ENCODE data around the gene TM9SF1. TPM values are rescaled to one million over a fixed set of nuclear protein-coding genes. Genes with fewer than 3 reads are reported as not detected.

Gene TM9SF1
- total and polyA plus RNA-seq, 9 of the 15 experiments (the other 6 are each of a cell fraction or from before 2014, with no cell fraction given): 5.3 to 20.3 (median 11.8) TPM

DNA sequence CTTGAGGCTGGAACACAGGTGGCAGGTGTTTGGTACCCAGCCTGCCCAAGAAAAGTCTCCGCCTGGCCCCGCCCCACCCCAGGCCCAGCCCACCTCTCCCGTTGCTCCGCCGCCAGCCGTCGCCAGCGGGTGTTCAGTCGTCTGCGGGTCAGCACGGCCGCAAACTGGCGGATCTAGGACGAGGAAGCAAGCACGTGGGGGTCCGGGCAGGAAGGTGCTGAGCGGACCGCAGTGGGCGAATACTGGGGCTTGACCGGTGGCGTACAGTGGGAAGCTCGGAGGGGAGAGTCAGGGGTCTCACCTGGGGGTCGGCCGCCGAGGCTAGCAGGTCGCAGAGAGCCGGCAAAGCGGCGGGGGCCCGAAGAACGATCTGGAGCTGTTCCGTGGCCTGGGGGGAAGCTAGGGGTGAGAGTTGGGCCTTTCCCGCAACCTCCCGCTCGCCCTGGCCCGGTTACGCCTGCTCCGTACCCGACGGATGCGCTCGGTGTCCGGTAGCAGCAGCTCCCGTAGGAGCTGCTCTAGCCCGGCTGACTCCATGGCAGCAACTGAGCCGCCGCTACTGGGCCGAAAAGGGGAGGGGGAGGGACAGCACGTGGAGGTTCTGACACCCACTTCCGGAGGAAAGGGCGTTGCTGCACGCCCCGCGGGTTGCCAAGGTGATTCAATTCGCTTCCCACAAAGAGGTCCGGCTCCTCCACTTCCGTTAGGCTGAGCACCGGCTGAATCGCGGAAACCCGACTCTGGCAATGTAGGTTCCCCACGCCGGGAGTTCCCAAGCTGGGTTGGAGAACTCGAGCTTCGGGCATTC, 6.8 kb downstream of the TM9SF1 start, which contains the start of gene IPO4 (continued):
- TF ChIP-seq SIN3B (IDR thresholded peaks at IDR 0.05; ENCODE audit: low read depth): no peak; the same call in 1 of the 2 replicates
- TF ChIP-seq ZNF311 (CRISPR knock-in tag; IDR thresholded peaks at IDR 0.05): no peak
- peak; percentile 39; the same call in 1 of the 2 replicates for TF ChIP-seq ZNF263 (CRISPR knock-in tag; IDR thresholded peaks at IDR 0.05; ENCODE audit: borderline replicate concordance)
- no peak for TF ChIP-seq CREB1 (IDR thresholded peaks at IDR 0.05)
- peak; percentile 56; the same call in 1 of the 2 replicates for TF ChIP-seq CREB1 (CRISPR knock-in tag; IDR thresholded peaks at IDR 0.05)
- peak; percentile 63 for TF ChIP-seq KDM5B (IDR thresholded peaks at IDR 0.05; ENCODE audit: insufficient replicate concordance, low read depth, low read length)
- no peak for TF ChIP-seq HBP1 (CRISPR knock-in tag; IDR thresholded peaks at IDR 0.05)
- no peak for TF ChIP-seq ZNF232 (CRISPR knock-in tag; IDR thresholded peaks at IDR 0.05)
- no peak for TF ChIP-seq YBX1 (IDR thresholded peaks at IDR 0.05)
- TF ChIP-seq SRF (CRISPR knock-in tag; IDR thresholded peaks at IDR 0.05): no peak
- TF ChIP-seq ZNF445 (CRISPR knock-in tag; IDR thresholded peaks at IDR 0.05; ENCODE audit: low read depth): no peak
- peak; percentile 91; the same call in 1 of the 2 replicates for TF ChIP-seq POLR2AphosphoS2 (IDR thresholded peaks at IDR 0.05; ENCODE audit: low read length)
- TF ChIP-seq POLR2A (conservative IDR thresholded peaks at IDR 0.05): peak; percentile 88
- TF ChIP-seq ZNF766 (CRISPR knock-in tag; conservative IDR thresholded peaks at IDR 0.05): no peak
- TF ChIP-seq, protein P1, sequence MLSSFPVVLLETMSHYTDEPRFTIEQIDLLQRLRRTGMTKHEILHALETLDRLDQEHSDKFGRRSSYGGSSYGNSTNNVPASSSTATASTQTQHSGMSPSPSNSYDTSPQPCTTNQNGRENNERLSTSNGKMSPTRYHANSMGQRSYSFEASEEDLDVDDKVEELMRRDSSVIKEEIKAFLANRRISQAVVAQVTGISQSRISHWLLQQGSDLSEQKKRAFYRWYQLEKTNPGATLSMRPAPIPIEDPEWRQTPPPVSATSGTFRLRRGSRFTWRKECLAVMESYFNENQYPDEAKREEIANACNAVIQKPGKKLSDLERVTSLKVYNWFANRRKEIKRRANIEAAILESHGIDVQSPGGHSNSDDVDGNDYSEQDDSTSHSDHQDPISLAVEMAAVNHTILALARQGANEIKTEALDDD (IDR thresholded peaks at IDR 0.05): no peak
- no peak for TF ChIP-seq RBM25 (IDR thresholded peaks at IDR 0.05; ENCODE audit: low read depth, low read length, severe bottlenecking)
- TF ChIP-seq RUNX1 (IDR thresholded peaks at IDR 0.05; ENCODE audit: low read depth): no peak
- no peak for TF ChIP-seq MCM2 (IDR thresholded peaks at IDR 0.05; ENCODE audit: low read depth)
- TF ChIP-seq POLR2G (IDR thresholded peaks at IDR 0.05; ENCODE audit: low read depth, low read length): peak; percentile 95
- TF ChIP-seq ZNF280A (IDR thresholded peaks at IDR 0.05; ENCODE audit: low read depth, partially characterized antibody): no peak
- TF ChIP-seq PBX2 (CRISPR knock-in tag; IDR thresholded peaks at IDR 0.05; ENCODE audit: low read depth): no peak
- no peak for TF ChIP-seq PBX2 (tag; conservative IDR thresholded peaks at IDR 0.05; ENCODE audit: low read depth)
- no peak for TF ChIP-seq SMARCE1 (IDR thresholded peaks at IDR 0.05)
